GM12801 (cell line): ENCODE measurements around the gene KCNMA1.

Source experiments
- CTCF ChIP-seq: IDR thresholded peaks from one replicate; pipeline ENCODE4 v1.5.1; 2011; ENCODE audit warnings: control low read depth; ENCODE audit not compliant: insufficient read length; ENCODE audit errors: extremely low read depth

Gene KCNMA1

GRCh38 chr10:77636282-77636966 lies 1.2 kb downstream of the KCNMA1 start:
- no peak for TF ChIP-seq CTCF

- TF ChIP-seq CTCF = no peak
Measured at GRCh38 chr10:77635402-77636227, 2.0 kb downstream of the KCNMA1 start.

- no peak for TF ChIP-seq CTCF
Measured at GRCh38 chr10:77634939-77635338, 2.7 kb downstream of the KCNMA1 start.

- no peak for TF ChIP-seq CTCF
Measured at GRCh38 chr10:77633376-77633775, 4.2 kb downstream of the KCNMA1 start.

DNA sequence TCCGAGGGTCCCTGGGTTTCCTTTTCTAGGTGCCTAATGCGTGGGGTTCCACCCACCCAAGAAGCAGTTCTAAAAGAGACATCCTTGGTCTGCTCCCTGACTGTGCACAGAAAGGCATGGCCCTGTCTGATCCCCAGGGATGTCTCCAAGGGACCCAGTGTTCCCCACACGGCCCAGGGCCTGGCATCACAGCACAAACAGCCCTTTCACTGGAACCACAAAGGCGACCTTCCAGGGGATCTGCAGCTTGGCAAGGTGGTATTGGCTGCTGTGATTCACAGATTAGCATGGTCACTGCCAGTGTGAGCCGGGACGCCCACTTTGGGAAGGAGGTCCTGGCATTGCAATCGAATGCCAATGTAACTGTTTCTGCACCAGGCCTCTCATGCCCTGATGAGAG lies 6.4 kb downstream of the KCNMA1 start:
- no peak for TF ChIP-seq CTCF

- no peak for TF ChIP-seq CTCF
Measured at GRCh38 chr10:77630507-77630848, 7.1 kb downstream of the KCNMA1 start.

- no peak for TF ChIP-seq CTCF
Measured at GRCh38 chr10:77629775-77630506, 7.7 kb downstream of the KCNMA1 start.
